Measurements from ENCODE around the gene AQP12B. TPM values are rescaled to one million over a fixed set of nuclear protein-coding genes. Genes with fewer than 3 reads are reported as not detected.

Gene AQP12B
- total RNA-seq, 1 donor from 2014 or later = not detected

DNA sequence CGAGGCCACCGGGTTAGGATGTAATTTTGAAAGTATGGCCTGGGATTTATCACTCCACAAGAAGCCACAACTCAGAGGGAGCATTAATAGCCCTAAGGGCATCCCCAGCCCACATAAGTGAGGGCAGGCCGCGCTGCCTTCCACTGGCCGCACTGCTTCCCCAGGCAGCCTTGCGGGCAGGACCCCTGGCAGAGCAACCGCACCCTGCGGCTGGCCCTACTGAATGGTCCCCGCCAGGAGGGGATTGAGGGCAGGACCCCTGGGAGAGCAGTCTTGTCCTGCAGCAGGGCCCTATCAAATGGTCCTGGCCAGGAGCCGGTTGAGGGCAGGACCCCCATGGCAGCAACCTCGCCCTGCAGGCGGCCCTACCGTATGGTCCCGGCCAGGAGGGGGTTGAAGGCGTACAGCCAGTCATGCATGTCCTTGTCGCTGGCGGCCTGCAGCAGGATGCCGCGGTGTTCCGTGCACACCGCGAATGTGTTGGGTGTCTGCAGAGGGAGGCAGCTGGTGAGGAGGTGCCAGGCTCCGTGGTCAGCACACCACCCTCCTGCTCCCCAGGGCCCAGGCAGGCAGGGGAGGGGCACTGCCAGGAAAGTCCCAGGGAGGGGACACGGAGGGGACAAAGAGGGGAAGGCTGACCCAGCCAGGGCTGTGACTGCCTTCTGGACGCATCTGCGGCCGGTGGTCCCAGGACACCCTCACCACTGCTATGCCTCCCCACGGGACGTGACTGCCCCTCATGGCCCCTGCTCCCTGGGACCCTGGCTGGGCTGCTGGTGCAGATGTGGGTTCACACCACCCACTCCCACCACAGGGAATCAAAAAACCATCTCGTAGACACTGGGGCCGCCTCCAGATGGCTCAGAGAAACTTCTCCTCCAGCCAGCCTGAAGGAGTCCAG is 35.2 kb upstream of the AQP12B start:
- no peak for DNase-seq

DNA sequence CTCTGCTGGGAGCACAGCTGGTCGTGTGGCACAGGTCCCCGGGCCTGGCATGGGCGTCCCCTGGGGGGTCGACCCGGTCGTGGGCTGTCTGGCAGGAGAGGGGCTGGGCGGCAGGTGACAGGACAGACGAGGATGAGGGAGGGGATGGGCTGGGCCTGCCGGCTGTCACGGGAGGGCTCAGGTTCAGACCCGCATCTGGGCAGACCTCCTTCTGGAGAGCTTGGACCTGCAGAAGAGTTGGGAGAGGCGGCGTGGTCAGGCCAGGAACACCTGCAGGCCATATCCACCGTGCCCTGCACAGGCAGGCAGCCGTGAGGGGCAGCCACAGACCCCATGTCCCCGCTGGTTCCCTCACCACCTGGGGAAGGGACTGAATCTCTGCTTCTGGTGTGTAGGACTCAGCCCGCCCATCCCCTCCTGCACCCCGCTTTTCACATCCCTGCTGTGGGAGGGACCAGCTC is 34.5 kb upstream of the AQP12B start:
- DNase-seq = no peak

- DNase-seq = no peak
These were observed 33.6 kb upstream of the AQP12B start for GRCh38 chr2:240716130-240716798.

DNA sequence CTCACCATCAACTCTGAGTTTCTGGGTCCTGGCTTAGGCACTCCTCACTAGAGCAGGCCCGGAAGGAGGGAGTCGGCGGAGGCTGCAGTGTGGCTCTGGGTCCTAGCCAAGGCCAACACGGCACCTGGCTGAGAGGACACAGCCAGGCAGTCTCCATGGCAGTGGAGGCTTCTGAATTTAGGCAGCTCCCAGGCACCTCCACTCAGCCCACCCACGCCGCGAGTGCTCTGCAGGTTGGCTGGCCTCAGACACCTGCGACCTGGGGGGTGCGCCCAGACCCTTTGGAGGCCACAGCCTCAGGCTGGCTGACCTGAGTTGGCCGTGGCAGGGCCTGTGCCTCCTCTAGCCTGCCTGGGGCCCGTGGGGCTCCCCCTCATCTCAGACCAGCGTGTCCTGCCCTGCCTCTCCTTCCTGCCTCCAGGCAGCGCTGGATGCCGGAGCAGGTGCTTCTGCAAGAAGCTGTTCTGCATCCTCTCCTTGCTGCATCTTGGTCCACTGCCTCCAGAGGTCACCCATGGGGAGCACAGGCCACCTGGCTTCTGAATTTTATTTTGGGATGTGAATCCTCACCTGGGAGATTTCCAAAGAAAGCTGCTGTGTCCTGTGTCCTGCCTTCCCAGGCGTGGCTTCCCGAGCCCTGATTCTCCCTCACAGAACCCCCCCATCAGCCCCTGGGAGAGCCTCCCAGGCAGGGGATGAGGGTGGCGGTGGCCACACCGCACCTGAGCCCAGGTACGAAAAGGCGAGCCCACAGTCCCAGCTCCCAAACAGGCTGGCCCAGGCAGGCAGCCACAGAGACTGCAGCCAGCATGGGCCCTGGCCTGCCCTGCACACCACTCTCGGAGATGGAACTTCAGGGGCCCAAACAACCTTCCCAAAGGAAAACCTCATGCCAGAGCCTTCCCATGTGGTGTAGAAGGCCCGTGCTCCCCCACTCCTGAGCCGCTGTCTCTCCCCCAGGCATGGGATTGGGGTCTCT is 32.4 kb upstream of the AQP12B start:
- no peak for DNase-seq

- no peak for DNase-seq
These were observed 31.5 kb upstream of the AQP12B start for GRCh38 chr2:240713928-240714746.

- no peak for DNase-seq
These were observed 30.6 kb upstream of the AQP12B start for GRCh38 chr2:240713071-240713927.

DNA sequence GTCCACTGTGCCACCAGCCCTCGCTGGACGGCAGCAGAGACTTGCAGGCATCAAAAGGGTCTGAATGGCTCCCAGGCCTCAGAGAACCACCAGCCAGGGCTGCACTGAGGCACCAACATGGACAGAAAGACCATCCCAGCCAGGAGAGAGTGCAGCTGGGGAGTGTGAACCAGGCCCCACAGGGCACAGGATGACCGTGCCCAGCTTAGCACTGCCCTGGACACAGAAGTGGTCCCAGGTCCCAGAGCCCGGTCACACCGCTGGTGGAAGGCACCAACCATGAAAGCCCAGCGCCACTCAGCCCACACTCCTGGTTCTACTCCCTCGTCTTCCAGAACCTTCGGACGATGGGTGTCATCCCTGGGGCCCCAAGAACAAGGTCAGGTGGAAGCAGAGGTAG is 29.4 kb upstream of the AQP12B start:
- no peak for DNase-seq

GRCh38 chr2:240711701-240712100 is 29.0 kb upstream of the AQP12B start:
- no peak for DNase-seq

DNA sequence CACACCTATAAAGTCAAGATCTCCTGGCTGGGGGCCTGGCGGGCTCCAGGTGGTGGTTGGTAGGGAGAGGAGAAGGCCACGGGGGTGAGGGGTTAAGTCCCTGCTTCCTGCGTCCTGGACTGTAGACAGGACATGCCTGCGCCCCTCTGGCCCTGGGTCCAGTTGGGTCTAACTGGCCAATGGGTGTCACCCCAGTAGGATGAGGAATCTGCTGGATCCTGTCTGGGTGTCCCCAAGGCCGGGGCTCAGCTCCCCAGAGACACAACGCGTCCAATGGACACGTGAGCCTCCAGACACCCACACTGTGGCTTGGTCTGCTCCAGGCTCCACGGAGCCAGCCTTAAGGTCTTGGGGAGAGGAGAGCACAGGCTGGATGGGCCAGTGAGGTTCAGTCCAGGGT is 28.6 kb upstream of the AQP12B start:
- DNase-seq = no peak

GRCh38 chr2:240708457-240708856 is 25.8 kb upstream of the AQP12B start:
- DNase-seq = no peak

DNA sequence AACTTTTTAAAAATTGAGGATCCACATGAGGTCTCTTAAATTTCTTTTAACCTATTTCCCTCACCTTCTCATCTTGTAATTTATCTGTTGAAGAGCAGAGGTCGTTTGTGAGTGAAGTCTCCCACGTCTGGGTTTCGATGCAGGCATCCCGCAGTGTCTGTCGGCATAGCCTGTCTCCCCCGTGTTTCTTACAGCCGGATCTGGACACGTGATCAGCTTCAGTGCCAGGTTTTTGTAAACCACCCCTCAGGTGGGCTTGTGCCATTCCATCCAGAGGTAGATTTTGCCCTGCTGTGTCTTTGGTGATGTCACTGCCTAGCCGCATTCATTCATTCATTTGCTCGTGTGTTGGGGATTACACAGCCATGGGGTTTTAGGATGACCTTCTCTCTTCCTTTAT is 25.1 kb upstream of the AQP12B start:
- no peak for DNase-seq

DNA sequence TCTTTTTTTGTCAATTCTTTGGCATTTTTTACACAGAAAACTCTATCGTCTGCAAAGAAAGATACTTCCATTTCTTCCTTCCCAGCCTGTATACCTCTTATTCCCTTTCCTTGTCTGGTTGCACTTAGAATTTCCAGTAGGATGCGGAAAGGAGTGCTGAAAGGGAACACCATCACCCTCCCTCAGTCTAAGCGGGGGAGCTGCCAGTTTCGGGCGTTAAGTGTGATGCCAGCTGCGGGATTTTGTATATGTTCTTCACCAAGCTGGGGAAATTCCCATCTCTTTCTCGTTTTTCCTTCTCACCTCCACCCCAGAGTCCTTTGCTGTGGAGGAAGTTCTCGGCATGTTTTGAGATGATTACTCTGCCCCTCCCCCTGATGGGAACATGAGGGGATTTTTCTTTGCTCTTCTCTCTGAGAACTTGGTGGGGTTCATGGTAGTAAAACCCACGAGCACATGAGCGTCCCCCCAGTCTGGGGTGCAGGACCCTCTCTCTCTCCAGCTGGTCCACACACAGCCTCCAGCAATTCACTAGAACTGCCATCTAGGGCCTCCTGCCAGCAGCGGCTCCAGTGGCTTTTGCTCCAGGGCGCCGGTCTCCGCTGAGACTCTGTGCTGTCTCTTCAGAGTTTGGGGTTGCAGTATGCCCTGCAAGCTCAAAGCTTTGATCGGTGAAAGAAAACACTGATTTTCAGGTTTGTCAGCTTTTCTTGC is 24.5 kb upstream of the AQP12B start:
- DNase-seq = no peak

DNA sequence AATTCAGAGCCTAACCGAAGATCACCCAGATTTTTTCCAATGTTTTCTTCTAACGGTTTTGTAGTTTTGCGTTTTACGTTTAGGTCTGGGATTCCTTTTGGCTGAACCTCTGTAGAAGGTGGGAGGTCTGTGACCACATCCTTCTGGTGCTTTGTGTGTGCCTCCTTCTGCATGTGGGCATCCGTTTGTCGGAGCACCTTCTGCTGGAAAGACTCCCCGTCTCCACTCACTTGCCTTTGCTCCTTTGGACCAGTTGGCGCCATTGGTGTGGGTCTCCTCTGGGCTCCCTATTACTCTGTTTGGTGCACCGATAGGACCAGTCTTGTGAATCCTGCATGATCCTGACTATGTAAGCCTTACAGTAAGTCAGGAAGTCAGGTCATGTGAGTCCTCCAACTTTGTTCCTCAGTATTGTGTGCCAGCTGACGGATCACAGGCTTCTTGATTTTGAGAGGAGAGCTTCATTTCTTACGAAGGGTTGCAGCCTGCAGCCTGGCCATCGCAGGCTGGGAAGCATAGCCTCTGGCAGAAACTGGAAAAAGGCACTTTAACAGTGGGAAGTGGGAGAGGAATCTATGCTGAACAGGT is 22.6 kb upstream of the AQP12B start:
- DNase-seq = no peak

DNA sequence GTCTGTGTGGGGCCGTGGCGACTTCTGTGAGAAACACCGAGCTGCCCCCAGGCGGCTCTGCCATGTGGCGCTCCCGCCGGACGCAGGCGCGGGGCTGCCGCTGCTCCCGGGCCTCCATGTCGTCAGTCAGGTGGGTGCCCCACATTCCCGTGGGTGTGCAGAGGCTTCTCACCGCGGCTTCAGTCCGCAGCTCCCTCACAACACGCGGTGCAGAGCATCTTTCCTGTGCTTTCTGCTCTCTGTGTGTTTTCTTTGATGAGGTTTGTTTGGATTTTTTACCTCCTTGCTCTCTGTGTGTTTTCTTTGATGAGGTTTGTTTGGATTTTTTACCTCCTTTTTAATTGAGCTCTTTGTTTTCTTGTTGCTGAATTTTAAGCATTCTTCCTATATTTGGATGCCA is 22.0 kb upstream of the AQP12B start:
- DNase-seq = no peak

DNA sequence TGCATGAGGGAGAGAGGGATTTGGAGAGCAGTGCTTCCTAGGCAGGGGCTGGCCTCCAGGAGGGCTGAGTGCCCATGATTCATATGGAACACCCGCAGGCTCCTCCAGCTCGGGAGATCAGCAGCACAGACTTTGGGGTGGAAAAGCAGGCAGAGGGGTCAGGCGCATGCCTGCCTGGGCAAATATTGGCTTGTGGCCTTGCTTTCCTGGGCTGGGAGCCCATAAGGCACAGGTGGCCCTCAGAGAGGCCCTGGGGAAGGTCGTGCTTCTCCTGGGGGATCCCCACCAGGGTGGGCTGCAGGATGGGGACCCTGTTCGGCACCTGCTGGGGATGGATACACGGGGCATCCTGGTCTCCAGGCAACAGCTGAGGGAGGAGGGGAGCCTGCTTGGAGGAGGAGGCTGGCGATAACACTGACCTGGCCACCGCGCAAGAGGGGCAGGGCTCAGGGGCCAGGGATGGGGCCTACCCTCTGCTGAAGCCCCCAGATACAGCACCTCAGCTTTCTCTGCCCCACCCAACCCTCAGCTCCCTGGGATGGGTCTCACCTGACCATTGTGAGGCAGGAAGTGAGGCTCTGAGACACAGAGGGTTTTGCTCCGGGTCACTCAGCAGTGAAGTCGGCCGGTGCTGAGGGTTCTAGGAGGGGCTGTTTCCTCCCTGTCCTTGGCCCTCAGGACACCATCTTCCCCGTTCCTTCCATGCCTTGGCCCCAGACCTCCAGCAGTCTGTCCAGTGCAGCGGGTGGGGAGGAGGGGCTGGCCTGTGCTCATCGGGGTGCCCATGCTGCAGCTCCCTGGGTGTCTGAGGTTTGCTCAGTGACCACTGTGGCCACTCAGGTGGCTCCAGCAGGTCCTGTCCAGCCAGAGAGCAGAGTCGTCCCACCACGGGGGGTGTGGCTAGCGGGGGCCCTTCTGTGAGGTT is 21.0 kb upstream of the AQP12B start:
- no peak for DNase-seq

GRCh38 chr2:240702640-240703011 is 19.9 kb upstream of the AQP12B start:
- no peak for DNase-seq

DNA sequence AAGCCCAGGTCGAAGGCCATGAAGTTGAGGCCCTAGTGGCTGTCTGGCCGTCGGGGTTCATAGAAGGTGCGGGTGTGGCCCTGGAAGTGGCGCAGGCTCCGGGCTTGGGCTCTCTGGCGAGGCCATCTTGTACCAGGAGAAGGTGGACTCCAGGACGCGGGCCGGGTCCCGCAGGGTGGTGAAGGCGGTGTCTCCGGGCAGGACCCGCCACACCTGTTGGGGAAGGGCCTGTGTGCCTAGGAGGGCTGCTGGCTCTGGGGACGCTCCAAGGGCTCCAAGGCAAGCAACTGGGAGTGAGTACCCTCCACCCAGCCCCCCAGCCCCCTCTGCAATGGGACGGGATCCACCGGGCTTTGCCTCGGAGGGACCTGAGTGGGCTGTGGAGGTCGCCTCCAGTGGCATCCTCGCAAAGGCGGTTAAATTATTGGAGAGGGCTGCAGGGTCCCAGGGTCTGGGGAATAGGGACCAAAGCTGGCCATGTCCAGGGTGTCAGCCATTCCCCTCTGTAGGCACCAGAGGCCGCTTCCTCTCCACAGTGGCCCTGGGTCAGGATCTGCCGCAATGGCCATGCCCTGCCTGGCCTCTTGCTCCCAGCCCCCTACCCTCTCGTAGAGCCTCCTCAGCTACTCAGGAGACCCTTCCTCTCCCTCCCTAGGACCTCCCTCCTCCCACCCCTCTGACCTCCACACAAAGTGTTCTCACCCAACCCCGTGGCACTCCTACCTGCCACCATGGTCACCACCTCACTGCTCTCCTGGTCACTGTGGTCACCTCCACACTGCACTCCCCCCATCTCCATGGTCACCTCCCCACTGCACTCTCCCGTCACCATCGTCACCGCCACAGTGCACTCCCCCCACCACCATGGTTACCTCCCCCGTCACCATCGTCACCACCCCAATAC is 19.3 kb upstream of the AQP12B start:
- no peak for DNase-seq
